NCI-H1436 treated with DMSO at 0.1 percent for 48 hours (cell line): ENCODE results near the gene CELF3.

Experiments used
- DNase-seq: peaks from one replicate; lab custom pipeline; 2025; lab: John Stamatoyannopoulos, UW

Gene CELF3

DNA sequence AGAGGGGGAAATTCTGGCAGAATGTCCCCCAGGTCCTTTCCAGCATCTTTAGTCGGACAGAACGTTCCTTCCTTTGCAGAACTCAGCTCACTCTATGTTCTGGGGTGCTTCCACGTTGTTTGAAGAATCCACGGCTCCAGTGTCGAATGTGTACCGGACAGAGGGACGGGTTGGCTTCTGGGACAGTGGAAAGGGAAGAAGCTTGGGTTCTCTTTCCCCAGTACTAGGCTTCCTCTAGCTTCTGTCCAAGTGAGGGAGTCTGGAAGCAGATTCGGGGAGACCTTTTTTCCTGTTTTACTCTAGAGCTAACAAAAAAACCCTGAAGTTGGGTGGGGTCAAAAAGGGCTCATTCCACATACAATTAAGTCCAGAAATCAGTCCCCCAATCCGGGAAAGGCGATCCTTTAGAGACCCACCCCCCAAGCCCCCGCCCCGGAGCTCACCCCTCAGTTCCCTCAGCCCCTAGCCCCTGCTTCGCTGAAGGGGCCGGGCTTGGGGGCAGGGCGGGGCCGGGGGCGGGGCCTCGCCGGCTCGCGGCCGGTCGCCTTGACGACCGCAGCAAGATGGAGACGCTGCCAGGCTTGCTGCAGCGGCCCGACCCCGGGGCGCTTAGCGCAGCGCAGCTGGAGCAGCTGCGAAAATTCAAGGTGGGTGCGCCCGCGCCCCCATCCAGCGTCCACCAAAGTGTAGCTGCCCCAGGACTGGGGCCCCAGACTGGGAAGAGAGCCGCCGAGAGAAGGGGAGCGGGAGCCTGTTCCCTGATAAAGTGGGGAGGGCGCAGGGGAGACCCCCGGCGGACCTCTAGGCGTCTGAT, 4.6 kb upstream of the CELF3 start, which contains the start of gene RIIAD1:
Gene RIIAD1, plus strand, starts transcription at position 549 of the 814 bp plus-strand sequence. Its CDS starts 15 bp downstream, at position 564.
- DNase-seq, result no peak

DNA sequence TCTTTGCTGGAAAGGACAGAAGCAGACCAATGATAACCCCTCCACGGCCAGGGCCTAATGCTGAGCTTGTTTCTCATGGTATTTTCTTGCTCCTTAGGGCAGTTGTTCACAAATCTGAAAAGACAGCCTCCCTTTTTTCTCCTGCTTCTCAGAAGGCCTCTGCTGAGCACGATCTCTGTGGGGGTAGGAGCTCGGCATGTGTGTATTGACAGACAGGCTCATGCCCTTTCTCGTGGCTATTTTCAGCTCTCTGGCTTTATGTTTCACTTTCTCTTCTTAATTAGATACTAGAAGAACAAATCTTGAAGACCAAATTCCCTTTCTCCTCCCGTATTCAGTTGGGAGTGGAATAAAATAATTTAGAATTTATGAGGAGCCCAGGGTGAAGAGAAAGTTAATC, 4.0 kb upstream of the CELF3 start:
- DNase-seq, result no peak

GRCh38 chr1:151720125-151720524, 3.5 kb upstream of the CELF3 start:
- DNase-seq, result no peak

DNA sequence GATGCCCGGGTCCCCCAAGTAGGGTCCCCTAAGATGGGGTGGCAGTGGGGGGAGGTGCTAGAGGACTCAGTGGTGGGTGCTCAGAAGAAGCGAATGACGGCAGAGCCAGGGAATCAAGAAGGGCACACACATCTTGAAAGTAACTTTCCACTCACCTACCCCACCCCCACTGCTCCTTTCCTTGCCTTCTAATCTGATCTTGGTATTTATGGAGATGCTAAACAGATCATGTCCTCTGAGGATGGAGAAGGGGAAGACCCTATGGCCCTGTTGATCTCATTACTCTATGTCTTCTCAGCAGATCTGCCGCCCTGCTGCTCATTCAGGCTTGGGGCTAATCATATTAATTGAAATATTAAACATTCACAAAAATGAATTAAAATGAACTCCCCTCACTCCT, 2.1 kb upstream of the CELF3 start:
- DNase-seq, result no peak

GRCh38 chr1:151718011-151718431, 1.4 kb upstream of the CELF3 start:
- no peak for DNase-seq

DNA sequence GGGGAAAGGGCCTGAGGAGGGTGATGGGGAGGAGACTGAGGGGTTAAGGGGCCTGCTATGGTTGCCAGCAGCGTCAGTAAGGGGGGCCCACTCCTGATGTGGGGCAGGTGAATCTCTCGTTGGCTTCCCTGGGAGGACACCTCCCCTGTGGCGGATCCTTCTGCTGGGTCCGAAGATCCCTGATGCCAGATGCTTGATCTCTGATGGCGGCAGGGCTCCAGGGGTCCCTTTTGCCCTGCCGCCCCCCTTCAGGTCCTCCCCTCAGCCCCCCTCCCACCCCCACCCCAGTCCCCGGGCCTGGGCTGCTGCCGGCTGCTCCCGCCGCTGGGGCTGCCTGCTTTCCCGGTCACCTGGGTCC, 219 bp downstream of the CELF3 start:
- DNase-seq, result no peak

DNA sequence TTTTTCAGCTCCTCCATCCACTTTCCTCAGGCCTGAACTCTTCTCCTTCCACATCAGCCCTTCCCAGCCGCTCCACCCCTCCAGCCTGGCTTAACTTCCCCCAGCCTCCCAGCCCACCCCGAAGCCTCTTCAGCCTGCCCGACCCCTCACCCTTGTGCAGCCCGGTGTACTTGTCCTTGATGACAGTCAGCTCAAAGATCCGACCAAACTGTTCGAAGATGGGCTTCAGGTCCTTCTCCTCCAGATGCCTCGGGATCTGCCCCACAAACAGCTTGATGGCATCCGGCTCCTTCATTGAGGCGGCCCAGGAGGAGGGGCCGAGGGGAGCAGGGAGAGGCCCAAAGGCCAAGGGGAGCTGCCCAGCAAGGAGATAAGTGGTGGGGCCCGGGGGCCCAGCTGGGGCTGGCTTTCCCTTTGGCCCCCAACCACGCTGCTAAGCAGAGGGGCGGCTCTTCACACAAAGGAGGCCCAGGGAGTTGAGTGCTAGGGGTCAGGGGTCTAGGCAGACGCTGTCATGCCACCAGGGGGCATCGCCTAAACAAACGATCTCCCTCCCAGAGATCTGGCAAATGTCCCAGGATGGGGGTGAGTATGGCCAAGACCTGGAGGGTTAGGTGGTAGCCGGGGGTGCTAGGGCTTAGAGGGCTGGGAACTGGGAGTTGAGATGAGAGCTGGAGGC, 738 bp downstream of the CELF3 start:
- DNase-seq, result no peak

DNA sequence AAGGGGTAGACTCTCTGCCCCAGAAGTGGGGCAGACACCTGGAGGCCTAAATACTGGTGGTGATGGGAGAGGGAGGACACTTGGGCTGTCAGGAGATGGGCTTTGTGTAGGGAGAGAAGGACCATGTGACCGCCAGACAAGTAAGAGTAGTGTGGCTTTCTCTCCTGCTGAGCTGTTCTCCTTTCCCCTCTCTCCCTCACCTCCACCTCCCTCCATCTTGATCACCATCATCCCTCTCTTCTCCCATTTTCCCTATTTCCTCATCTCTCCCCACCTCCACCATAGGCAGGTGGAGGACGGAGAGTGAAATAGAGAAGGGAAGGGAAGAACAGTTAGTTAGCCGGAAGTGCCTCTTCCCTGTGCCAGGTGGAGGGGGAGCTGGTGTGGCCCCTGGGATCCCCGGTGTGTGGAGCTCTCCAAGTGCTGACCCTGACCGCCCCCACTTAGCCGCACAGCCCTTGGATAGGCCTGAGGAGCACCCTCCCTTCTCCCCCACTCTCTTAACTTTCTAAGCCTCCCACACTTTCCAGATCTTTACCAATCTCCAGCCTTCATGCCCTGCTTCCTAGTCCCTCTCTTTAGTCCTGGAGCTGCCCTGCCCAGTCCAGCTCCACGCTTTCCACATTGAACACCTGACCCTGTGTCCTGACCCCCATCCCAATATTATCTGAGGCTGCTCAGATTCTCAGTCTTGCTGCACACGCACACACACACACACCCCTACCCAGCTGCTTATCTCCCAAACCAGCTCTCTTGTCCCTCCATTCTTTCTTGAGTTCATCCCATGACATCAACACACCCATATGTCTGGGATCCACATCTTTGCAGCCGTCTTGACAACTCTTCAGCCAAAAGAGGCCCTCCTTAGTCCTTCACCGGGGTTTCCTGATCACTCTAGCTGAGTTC, 1.5 kb downstream of the CELF3 start:
- no peak for DNase-seq

GRCh38 chr1:151713874-151714273, 2.7 kb downstream of the CELF3 start:
- no peak for DNase-seq

DNA sequence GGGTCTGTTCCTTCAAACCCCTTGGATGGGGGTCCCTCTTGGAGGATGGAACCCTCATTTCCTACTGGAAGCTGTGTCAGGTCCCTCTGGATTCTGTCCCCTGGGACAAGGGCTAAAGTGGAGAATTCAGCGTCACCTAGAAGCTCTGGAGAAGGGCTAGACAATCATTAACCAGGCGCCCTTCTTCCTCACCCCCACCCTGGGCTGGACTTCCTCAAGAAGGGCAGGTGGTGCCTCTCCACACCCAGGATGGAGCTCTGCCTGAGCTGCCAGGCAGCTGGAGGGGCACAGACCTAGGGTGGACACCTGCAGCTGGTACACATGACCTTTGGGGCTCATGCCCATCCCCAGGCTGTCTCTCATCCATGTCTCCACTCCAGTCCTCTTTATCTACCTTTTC, 3.6 kb downstream of the CELF3 start:
- no peak for DNase-seq

DNA sequence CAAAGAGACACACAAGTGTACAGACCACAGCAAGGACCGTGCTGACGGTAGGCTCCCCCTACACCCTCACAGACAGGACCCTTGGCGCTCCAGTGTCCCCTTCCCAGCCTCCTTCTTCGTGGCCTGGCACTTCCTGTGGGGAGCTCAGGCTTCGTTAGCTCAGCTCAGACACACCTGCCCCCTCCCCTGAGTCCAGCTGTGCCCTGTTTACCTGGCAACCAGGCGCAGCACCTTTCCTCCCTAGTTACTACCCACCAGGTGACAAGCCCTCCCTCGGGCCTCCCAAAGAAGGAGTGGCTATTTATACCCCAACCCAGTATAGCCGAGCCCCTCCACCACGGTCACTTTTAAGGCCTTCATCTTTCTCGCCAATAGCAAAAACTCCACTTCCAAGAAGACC, 4.7 kb downstream of the CELF3 start:
- no peak for DNase-seq

DNA sequence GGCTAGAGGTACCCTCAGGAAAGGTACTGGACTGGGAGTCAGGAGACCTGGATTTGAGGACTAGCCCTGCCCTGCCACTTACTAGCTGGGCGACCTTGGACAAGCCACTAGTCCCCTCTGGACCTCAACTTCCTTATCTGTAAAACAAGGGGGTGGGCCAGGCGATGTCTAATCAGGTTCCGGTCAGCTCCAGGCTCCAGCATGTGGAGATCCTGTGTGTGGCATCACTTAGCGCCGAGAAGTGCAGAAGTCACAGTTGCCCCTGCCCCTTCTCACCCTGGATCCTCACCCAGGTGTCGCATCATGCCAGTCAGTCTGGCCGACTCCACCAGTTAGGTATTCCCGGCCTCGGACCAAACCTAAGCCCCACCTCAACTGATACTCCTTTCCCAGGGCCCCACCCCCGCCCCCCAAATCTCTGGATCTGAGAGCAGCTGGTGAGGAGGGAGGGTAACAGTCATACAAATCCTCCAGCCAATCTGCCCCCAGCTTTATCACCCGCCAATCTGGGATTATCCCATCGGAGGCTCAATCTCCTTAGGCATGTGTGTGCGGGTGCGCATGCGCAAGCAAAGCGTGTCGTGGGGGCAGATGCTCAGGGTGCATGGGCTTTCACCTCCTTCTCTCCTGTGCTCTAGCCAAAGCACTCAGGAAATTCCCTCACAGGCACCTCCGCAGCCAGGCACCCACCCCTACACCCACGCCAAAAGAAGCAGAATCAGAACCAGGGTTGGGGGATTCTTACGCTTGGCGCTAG, 5.4 kb downstream of the CELF3 start:
- DNase-seq, result no peak

DNA sequence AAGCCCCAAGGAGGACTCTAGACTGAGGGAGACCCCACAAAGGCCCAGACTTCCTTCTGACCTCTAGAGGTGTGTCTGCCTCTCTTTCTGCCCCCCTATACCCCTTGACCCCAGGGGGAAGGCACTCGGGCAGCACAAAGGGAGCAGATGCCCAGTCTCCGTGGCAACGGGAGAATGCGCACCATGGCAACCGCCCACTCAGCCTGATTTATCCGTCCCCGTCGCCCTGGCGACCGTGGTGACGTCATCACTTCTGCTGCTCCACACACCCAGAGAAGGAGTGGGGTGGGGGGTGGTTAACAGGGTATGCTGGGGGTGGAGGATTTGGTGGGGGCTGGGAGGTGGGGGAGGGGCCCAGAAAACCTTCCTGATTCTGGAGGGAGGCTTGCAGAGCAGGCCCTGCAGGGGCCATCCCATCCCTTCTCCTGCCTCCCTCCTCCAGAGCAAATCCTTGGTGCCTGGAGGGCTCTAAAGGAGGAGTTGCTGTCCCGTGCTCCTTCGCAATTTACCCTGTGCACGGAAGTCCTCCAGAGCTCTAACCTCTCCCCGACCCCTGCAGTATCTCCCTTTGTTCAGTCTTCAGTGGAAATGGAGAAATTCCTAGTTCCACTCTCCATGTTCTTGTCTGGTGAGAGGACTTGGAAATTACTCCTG, 6.3 kb downstream of the CELF3 start:
- no peak for DNase-seq

DNA sequence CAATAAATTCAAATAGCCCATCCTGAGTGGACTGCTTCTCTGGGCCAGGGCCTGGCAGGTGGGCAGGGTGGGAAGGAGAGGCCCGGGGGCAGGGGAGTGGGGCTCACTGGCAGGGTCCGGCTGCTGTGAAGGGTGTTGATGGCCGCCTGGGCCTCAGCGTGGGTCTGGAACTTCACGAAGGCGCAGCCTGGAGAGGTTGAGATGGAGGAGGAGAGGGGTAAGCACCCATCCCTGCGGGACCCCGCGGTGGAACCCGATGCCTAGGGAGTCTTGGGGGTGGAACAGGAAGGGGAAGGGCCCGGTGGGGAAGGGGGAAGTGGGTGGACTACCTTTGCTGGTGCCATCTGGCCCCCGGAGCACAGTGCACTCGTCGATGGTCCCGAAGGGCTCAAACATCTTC, 7.7 kb downstream of the CELF3 start:
- no peak for DNase-seq

GRCh38 chr1:151707541-151708065, 9.0 kb downstream of the CELF3 start:
- DNase-seq, result no peak

DNA sequence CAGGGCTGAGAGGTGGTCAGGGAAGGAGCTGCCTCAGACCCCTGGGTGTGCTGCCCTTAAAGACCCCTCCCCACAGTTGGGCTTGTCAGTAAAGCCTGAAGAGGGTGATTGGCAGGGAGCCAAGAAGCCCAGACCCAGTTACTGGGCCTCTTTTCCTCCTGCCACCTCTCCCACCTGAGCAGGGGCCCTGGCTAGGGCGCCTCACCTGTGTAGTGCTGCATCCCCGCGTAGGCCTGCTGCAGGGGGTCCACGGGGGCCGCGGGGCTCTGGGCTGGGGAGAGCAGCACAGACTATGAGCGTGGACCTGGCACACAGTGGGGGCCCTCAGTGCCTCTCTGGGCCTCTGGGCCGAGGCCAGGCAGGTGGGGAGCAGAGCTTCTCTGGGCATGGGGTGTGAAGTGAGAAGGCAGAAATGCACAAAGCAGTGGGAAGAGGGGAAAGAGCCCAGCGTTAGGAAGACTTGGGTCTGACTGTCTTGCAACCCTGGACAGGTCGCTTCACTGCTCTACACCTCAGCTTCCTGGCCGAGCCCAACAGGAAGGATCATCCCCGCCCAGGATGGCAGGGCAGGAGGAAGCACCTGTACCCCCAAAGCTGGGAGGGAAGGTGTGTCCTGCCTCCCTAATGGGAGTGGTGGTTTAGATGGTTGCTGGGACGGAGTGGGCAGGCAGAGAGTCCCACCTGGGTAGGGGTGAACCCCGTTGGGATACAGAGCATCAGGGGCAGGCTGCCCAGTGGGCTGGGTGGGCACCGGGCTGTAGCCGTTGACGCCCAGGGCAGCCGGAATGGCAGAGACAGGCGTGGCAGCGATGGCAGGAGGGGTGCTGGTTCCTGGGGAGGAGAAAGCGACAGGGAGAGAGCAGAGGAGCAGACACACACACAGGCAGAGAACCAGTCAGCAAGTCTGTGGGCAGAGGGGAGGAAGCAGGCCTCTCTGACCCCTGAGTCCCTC, 9.9 kb downstream of the CELF3 start:
- no peak for DNase-seq

- no peak for DNase-seq
These were observed 10.7 kb downstream of the CELF3 start for GRCh38 chr1:151705753-151706463.

- no peak for DNase-seq
These were observed 11.5 kb downstream of the CELF3 start for GRCh38 chr1:151705146-151705545.

DNA sequence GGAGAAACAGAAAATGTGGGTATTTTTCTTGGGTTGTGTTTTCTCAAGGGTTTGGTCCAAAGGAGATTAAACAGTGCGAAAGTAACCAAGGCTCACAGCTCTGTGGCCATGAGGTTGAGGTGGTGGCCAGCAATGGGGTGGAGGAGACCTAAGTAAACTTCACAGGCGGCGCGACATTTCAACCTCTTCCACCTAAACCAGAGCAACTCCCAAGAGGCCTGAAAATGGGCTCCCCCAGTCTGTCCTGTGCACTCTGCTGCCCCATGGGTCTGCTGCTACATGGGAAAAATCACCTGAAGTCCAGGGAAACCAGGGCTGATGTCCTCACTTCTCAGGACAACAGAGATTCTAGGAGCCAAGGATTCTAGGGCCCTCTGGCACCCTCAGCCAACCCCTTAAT, 12.4 kb downstream of the CELF3 start:
- DNase-seq, result no peak
